HCT116 (cell line): ENCODE data around the gene SCAI. TPM values are rescaled to one million over a fixed set of nuclear protein-coding genes. Genes with fewer than 3 reads are reported as not detected.

ENCODE experiments used
- ATAC-seq: fragments of 200-7000 bp; cut with Tn5 transposase; 2 replicates; pipeline ENCODE4 v1.9.1; 2020; ENCODE audit warnings: mild to moderate bottlenecking, moderate library complexity
- BruUV-seq: library from RNA; stranded (reverse); fragments of 400-500 nt; replicated peaks from 2 replicates; lab custom pipeline; 2021; lab: Mats Ljungman, UMichigan
- CTCF ChIA-PET: fragments of 300-600 bp; sonication (Branson Sonifier 250); formaldehyde crosslinking; loops from one replicate; lab custom pipeline; 2021; ENCODE audit warnings: antibody characterized with exemption; lab: Charles Lee
- POLR2A ChIA-PET: fragments of 300-600, 350-600 bp; sonication (Branson Sonifier 250); formaldehyde crosslinking; loops from one replicate; lab custom pipeline; 2021; ENCODE audit warnings: antibody characterized with exemption; lab: Charles Lee
- RAD21 ChIA-PET, 2 experiments: fragments of 300-600 bp; sonication (Branson Sonifier 250); formaldehyde crosslinking; loops; one replicate each; lab custom pipeline; 2023; ENCODE audit warnings: low total read pairs in 2 of 2; ENCODE audit not compliant: uncharacterized antibody in 2 of 2, unreplicated experiment in 2 of 2, low non-redundant PET in 1 of 2; lab: Charles Lee
- DNase-seq: peaks from one replicate; pipeline ENCODE4 v3.0.0-alpha.2; 2010; ENCODE audit warnings: low read depth, low spot score
- H2AFZ ChIP-seq: fragments of 200-600 bp; shearing (Covaris generic), sonication (generic); 2 replicates; pipeline ENCODE4 v1.6.1; 2017; ENCODE audit warnings: low read depth, mixed run types, mixed read lengths, antibody characterized with exemption, low read length; ENCODE audit not compliant: poor library complexity, severe bottlenecking
- H3K27ac ChIP-seq: 2 replicates; pipeline ENCODE4 v1.5.1; 2012; ENCODE audit warnings: low read depth, low read length
- H3K27me3 ChIP-seq: fragments of 200-600 bp; sonication (generic); 2 replicates; pipeline ENCODE4 v1.6.1; 2016; ENCODE audit warnings: mixed run types, low read length, mixed read lengths; ENCODE audit not compliant: insufficient read depth
- H3K36me3 ChIP-seq, 2 experiments: fragments of 200-500 bp in 1 of 2; fragments of 200-600 bp in 1 of 2; sonication (Bioruptor generic) in 1 of 2; sonication (generic) in 1 of 2; 2 replicates each; pipeline versions ENCODE4 v1.5.1 to v1.6.1; 2014 to 2016; ENCODE audit warnings: low read length in 2 of 2, inconsistent platforms in 1 of 2, mixed read lengths in 1 of 2, mixed run types in 1 of 2; ENCODE audit not compliant: insufficient read depth in 2 of 2, control insufficient read depth in 1 of 2
- H3K4me1 ChIP-seq, 2 experiments: fragments of 200-600 bp in 1 of 2; sonication (generic) in 1 of 2; 2 replicates each; pipeline versions ENCODE4 v1.5.1 to v1.6.1; 2012 to 2017; ENCODE audit warnings: low read length in 2 of 2, inconsistent platforms in 1 of 2, mild to moderate bottlenecking in 1 of 2, mixed read lengths in 1 of 2, mixed run types in 1 of 2, moderate library complexity in 1 of 2; ENCODE audit not compliant: insufficient read depth in 2 of 2, control insufficient read depth in 1 of 2
- H3K4me2 ChIP-seq: fragments of 200-600 bp; sonication (generic); 2 replicates; pipeline ENCODE4 v1.6.1; 2017; ENCODE audit warnings: mixed run types, low read length, mixed read lengths
- H3K4me3 ChIP-seq, 2 experiments: fragments of 200-600 bp in 1 of 2; sonication (generic) in 1 of 2; replicated peaks in 1 of 2; 2 replicates each; pipeline ENCODE4 v1.5.1; 2011 to 2016; ENCODE audit warnings: low read length in 2 of 2, control low read depth in 1 of 2, low read depth in 1 of 2, mild to moderate bottlenecking in 1 of 2, mixed read lengths in 1 of 2, mixed run types in 1 of 2
- H3K79me2 ChIP-seq: fragments of 200-600 bp; sonication (generic); 2 replicates; pipeline ENCODE4 v1.6.1; 2017; ENCODE audit warnings: mild to moderate bottlenecking, mixed run types, low read length, moderate library complexity, mixed read lengths; ENCODE audit not compliant: insufficient read depth
- H3K9ac ChIP-seq: fragments of 200-600 bp; sonication (generic); 2 replicates; pipeline ENCODE4 v1.6.1; 2016; ENCODE audit warnings: low read length, mixed read lengths
- H3K9me2 ChIP-seq: fragments of 200-600 bp; sonication (generic), shearing (Covaris generic); 2 replicates; pipeline ENCODE4 v1.6.1; 2017; ENCODE audit warnings: mixed run types, mild to moderate bottlenecking, moderate library complexity; ENCODE audit not compliant: insufficient read depth
- H3K9me3 ChIP-seq, 2 experiments: fragments of 200-500 bp in 1 of 2; fragments of 200-600 bp in 1 of 2; sonication (Bioruptor generic) in 1 of 2; sonication (generic) in 1 of 2; 2 replicates each; pipeline ENCODE4 v1.6.1; 2014 to 2017; ENCODE audit warnings: low read length in 2 of 2, mixed read lengths in 2 of 2, inconsistent platforms in 1 of 2, low read depth in 1 of 2, mild to moderate bottlenecking in 1 of 2, mixed run types in 1 of 2, moderate library complexity in 1 of 2; ENCODE audit not compliant: control insufficient read depth in 1 of 2, insufficient read depth in 1 of 2
- H4K20me1 ChIP-seq: fragments of 200-600 bp; sonication (generic), shearing (Covaris generic); 2 replicates; pipeline ENCODE4 v1.6.1; 2017; ENCODE audit warnings: mixed run types, mild to moderate bottlenecking, moderate library complexity; ENCODE audit not compliant: insufficient read depth
- EGR1 ChIP-seq: IDR thresholded peaks from 2 replicates; pipeline ENCODE4 v1.6.1; 2012; ENCODE audit warnings: low read depth
- ELF1 ChIP-seq: IDR thresholded peaks from 2 replicates; pipeline ENCODE4 v1.6.1; 2012; ENCODE audit warnings: low read depth, borderline replicate concordance
- EZH2phosphoT487 ChIP-seq: fragments of 200-600 bp; IDR thresholded peaks from 2 replicates; pipeline ENCODE4 v1.6.1; 2018; ENCODE audit warnings: antibody characterized with exemption, borderline replicate concordance
- JUND ChIP-seq: IDR thresholded peaks from 2 replicates; pipeline ENCODE4 v1.6.1; 2012
- POLR2AphosphoS5 ChIP-seq: IDR thresholded peaks from 2 replicates; pipeline ENCODE4 v1.6.1; 2011; ENCODE audit warnings: mild to moderate bottlenecking, low read depth, low read length, moderate library complexity
- SIN3A ChIP-seq: IDR thresholded peaks from 2 replicates; pipeline ENCODE4 v1.6.1; 2012; ENCODE audit warnings: low read depth
- SP1 ChIP-seq: IDR thresholded peaks from 2 replicates; pipeline ENCODE4 v1.6.1; 2012; ENCODE audit warnings: low read depth
- SRF ChIP-seq: IDR thresholded peaks from 2 replicates; pipeline ENCODE4 v1.6.1; 2012; ENCODE audit warnings: low read depth
- TCF7L2 ChIP-seq: IDR thresholded peaks from 2 replicates; pipeline ENCODE4 v1.7.0; 2011; ENCODE audit warnings: borderline replicate concordance, inconsistent platforms; ENCODE audit not compliant: insufficient read depth, insufficient read length; ENCODE audit errors: extremely low read depth
- YY1 ChIP-seq: IDR thresholded peaks from 2 replicates; pipeline ENCODE4 v1.6.1; 2011; ENCODE audit warnings: low read length, low read depth, moderate library complexity, mild to moderate bottlenecking; ENCODE audit not compliant: insufficient replicate concordance; ENCODE audit errors: extremely low read depth
- ZFX ChIP-seq: fragments of 450-650 bp; IDR thresholded peaks from 2 replicates; pipeline ENCODE4 v1.6.1; 2017
- ZNF274 ChIP-seq: fragments of 200-500 bp; sonication (Bioruptor generic); IDR thresholded peaks from 2 replicates; pipeline ENCODE4 v1.6.1; 2014; ENCODE audit warnings: mild to moderate bottlenecking, low read depth, low read length, inconsistent platforms
- intact Hi-C: fragments of 100-400 bp; cut with micrococcal nuclease; formaldehyde crosslinking; loops from 2 replicates; pipeline ENCODE4 v1.10.0; 2022
- total RNA-seq: library from RNA; stranded (reverse); gene quantifications from one replicate; pipeline ENCODE4 v1.2.1, GENCODE V29; 2021; ENCODE audit not compliant: unreplicated experiment
- TF ChIP-seq, protein P1 (sequence below): IDR thresholded peaks from 2 replicates; pipeline ENCODE4 v1.6.1; 2012
- TF ChIP-seq, protein P2 (sequence below): IDR thresholded peaks from 2 replicates; pipeline ENCODE4 v1.6.1; 2011; ENCODE audit warnings: mild to moderate bottlenecking, low read length, moderate library complexity; ENCODE audit not compliant: insufficient replicate concordance; ENCODE audit errors: extremely low read depth
- TF ChIP-seq, protein P3 (sequence below), 3 experiments: fragments of 200-600 bp in 1 of 3; sonication (generic) in 1 of 3; IDR thresholded peaks in 2 of 3; conservative IDR thresholded peaks in 1 of 3; 2 replicates each; pipeline ENCODE4 v1.5.1; 2012 to 2017; ENCODE audit warnings: low read depth in 2 of 3, low read length in 2 of 3, antibody characterized with exemption in 1 of 3, borderline replicate concordance in 1 of 3, control low read depth in 1 of 3, mild to moderate bottlenecking in 1 of 3, mixed read lengths in 1 of 3, mixed run types in 1 of 3, moderate library complexity in 1 of 3; ENCODE audit not compliant: insufficient read depth in 1 of 3

SCAI gene
- total RNA-seq, 1 experiment from 2014 or later = 14.0 TPM

DNA sequence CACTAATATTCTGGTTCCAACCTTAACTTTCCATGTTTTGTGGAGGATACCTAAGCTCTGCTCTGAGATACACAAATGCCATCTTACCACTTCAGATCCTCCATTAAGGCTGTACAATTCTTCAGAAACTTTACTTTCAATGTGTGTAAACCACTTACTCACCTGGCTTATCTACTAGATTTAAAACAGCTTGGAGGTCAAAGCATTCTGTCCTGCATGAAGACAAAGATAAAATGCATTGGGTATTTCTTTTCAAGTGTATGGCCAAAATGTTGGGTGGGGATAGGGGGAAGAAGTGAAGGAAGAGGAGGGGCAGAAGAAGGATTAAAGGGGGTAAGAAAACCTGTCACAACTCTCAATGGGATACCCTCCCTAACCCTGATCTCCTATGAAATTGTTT is 203.4 kb downstream of the SCAI start:
- POLR2A ChIA-PET = no interaction called here
- H3K9me3 ChIP-seq = no peaks in the 10 kb centered on the region
- no peaks in the 10 kb centered on the region for H3K9me2 ChIP-seq
- no peak overlapping the region for H2AFZ ChIP-seq
- RAD21 ChIA-PET = interaction anchor here in 1 of 2 experiments (0.7 kb wide), 1 partner anchor 467 kb away, joined by 5 read pairs; no protein-coding TSS in a partner anchor
- TF ChIP-seq SRF (no peak), SP1 (no peak)
- TF ChIP-seq, protein P1, sequence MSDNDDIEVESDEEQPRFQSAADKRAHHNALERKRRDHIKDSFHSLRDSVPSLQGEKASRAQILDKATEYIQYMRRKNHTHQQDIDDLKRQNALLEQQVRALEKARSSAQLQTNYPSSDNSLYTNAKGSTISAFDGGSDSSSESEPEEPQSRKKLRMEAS = no peak
- TF ChIP-seq, all 23 proteins: peak for 0
- DNase-seq (no peak), ATAC-seq (no peak)
- Histone ChIP-seq H3K4me3 (peak overlapping the region; percentile 73 to 88), H3K9ac (peak overlapping the region; percentile 85), H3K4me1 (peaks cover 9 to 15% of the 10 kb centered on the region in 2 experiments; a peak in 3 of 4 replicates), H3K27me3 (no peaks in the 10 kb centered on the region), H3K36me3 (peaks cover 0 to 4% of the 10 kb centered on the region in 2 experiments; a peak in 1 of 4 replicates), H3K79me2 (0 out of 2 replicates have a peak, but pooled peaks cover 7% of the 10 kb centered on the region), H3K4me2 (peak overlapping the region; percentile 88), H3K27ac (peak overlapping the region; percentile 83), H4K20me1 (no peaks in the 10 kb centered on the region)
- intact Hi-C loops = no loop called here
- CTCF ChIA-PET = no interaction called here
- BruUV-seq = TSS peak; percentile 63

DNA sequence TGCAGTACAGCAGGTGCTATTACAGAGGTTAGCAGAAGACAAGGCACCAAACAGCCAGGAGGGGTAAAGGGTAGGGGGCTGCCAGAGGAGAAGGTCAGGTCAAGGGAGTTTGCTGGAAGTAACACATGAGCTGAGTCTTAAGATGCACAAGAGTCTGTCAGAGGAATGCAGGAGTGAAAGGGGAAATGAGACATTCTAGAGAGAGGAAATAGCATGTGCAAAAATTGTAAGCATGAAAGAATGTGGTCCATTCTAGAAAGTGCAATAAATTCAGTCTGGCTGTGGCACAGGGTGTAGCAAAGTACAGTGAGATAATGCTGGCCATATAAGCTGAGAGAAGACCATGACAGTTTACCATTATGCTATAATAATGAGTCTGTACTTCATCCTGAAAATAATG is 209.0 kb downstream of the SCAI start:
- ChIA-PET RAD21 (no interaction called here), POLR2A (no interaction called here), CTCF (no interaction called here)
- Histone ChIP-seq H3K4me1 (no peaks in the 10 kb centered on the region), H3K9ac (no peak overlapping the region), H3K9me2 (no peaks in the 10 kb centered on the region), H3K79me2 (no peaks in the 10 kb centered on the region), H3K9me3 (no peaks in the 10 kb centered on the region), H2AFZ (no peak overlapping the region), H4K20me1 (no peaks in the 10 kb centered on the region), H3K27me3 (no peaks in the 10 kb centered on the region), H3K36me3 (peaks cover 4% of the 10 kb centered on the region in 2 experiments; a peak in 2 of 4 replicates), H3K4me2 (no peak overlapping the region), H3K4me3 (no peak overlapping the region), H3K27ac (no peak overlapping the region)
- DNase-seq (no peak), ATAC-seq (no peak)
- BruUV-seq = no TSS peak
- intact Hi-C loops = no loop called here
- TF ChIP-seq ZFX (no peak), SRF (no peak), TCF7L2 (no peak), ZNF274 (no peak), YY1 (no peak), JUND (no peak), EGR1 (no peak), SIN3A (no peak), POLR2AphosphoS5 (no peak), EZH2phosphoT487 (no peak), ELF1 (no peak)
- TF ChIP-seq, protein P2, sequence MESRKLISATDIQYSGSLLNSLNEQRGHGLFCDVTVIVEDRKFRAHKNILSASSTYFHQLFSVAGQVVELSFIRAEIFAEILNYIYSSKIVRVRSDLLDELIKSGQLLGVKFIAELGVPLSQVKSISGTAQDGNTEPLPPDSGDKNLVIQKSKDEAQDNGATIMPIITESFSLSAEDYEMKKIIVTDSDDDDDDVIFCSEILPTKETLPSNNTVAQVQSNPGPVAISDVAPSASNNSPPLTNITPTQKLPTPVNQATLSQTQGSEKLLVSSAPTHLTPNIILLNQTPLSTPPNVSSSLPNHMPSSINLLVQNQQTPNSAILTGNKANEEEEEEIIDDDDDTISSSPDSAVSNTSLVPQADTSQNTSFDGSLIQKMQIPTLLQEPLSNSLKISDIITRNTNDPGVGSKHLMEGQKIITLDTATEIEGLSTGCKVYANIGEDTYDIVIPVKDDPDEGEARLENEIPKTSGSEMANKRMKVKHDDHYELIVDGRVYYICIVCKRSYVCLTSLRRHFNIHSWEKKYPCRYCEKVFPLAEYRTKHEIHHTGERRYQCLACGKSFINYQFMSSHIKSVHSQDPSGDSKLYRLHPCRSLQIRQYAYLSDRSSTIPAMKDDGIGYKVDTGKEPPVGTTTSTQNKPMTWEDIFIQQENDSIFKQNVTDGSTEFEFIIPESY = no peak
- TF ChIP-seq, protein P1 = no peak
- TF ChIP-seq, protein P3, sequence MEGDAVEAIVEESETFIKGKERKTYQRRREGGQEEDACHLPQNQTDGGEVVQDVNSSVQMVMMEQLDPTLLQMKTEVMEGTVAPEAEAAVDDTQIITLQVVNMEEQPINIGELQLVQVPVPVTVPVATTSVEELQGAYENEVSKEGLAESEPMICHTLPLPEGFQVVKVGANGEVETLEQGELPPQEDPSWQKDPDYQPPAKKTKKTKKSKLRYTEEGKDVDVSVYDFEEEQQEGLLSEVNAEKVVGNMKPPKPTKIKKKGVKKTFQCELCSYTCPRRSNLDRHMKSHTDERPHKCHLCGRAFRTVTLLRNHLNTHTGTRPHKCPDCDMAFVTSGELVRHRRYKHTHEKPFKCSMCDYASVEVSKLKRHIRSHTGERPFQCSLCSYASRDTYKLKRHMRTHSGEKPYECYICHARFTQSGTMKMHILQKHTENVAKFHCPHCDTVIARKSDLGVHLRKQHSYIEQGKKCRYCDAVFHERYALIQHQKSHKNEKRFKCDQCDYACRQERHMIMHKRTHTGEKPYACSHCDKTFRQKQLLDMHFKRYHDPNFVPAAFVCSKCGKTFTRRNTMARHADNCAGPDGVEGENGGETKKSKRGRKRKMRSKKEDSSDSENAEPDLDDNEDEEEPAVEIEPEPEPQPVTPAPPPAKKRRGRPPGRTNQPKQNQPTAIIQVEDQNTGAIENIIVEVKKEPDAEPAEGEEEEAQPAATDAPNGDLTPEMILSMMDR (IDR thresholded peaks at IDR 0.05 in 2 of 3, conservative IDR thresholded peaks at IDR 0.05 in 1 of 3; ENCODE audit: borderline replicate concordance in 1 of 3, insufficient read depth in 1 of 3, low read depth in 2 of 3, low read length in 2 of 3) = no peak
